Measurements from ENCODE around the gene MTNR1A.

MTNR1A gene

DNA sequence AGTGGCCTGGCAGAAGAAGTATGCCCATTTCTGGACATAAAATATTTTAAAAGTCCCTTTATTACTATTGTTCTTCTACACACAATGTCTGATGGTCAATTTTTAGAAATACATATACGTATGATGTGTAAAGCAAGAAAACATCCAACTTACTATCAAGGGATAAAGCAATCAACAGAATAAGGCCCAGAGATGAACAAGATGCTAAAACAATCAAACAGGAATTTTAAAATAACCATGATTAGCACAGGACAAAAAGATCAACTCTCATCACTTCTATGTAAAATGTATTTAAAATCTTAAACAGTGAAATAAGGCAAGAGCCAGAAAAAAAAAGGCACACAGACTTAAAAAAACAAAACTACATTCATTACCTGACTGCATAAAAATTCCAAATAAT lies 60.9 kb downstream of the MTNR1A start:
- Mint-ChIP-seq H3K27me3 (no peaks in the 10 kb centered on the region), H3K9me3 (peaks cover 27% of the 10 kb centered on the region), H3K4me3 (no peak overlapping the region), H3K27ac (no peak overlapping the region), H3K36me3 (no peaks in the 10 kb centered on the region), H3K4me1 (no peaks in the 10 kb centered on the region)
- DNase-seq = no peak
- CTCF ChIA-PET = no interaction called here

DNA sequence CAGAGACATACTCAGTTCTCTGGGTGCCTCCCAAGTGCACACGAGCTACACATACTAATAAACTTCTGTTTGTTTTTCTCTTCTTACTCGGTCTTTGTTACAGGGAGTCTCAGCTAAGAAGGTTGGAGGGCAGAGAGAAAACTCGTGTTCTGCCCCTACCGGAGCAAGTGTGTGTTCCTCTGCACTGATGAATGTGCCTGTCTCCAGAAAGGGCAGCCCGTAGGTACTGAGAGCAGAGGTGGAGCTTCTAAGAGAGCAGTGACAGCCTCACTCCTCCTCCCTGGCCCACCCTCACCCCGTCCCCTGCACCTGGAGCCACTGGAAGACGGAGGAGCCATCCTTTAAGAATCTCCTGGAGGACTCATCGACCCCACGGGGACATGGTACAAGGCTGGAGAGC lies 67.6 kb downstream of the MTNR1A start:
- no peaks in the 10 kb centered on the region for H3K27me3 Mint-ChIP-seq
- H3K27ac Mint-ChIP-seq = no peak overlapping the region
- H3K9me3 Mint-ChIP-seq = peaks cover 24% of the 10 kb centered on the region
- H3K4me1 Mint-ChIP-seq = no peaks in the 10 kb centered on the region
- H3K36me3 Mint-ChIP-seq = no peaks in the 10 kb centered on the region
- CTCF ChIA-PET = no interaction called here
- DNase-seq = no peak
- H3K4me3 Mint-ChIP-seq = no peak overlapping the region

DNA sequence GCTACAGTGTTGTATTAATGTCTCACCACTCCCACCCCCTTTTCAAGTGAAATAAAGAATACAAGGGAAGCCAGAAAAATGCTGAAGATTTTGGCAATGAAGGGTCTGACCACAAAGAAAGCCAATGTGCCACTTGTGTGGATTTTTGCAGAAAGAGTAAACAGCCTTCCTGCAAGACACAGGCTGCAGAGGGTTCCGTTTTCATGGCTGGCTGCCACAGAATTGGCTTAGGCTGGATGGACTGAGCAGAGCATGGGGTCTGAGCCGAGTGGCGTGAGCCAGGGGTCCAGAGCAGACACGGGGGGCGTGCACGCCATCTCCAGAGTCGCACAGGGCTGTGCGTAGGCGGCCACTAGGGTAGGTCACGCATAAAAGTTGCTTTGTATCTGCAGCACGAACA lies 69.2 kb downstream of the MTNR1A start:
- Mint-ChIP-seq H3K27ac (no peak overlapping the region), H3K27me3 (no peaks in the 10 kb centered on the region), H3K36me3 (no peaks in the 10 kb centered on the region), H3K9me3 (peaks cover 16% of the 10 kb centered on the region), H3K4me3 (no peak overlapping the region), H3K4me1 (no peaks in the 10 kb centered on the region)
- CTCF ChIA-PET = no interaction called here
- DNase-seq = no peak

DNA sequence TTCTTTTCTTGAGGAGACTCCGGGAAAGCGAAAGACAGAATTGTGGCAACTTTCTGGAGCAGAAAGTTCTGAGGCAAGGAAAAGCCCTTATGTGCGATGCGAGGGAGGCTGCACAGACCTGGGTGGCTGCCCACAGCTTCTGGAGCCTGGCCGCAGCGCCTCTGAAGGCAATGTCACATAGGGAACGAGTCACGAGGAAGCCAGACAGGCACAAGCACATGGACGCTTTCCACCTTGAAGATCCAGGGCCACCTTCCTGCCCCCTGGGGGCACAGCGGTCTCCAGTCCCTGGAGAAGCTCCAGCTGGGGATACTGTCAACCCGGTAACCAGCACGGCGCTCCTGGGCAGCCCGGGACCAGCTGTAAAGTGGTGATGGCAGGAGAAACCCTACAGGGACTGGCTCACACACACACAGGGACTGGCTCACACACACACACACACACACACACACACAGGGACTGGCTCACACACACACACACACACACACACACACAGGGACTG lies 69.8 kb downstream of the MTNR1A start:
- no peaks in the 10 kb centered on the region for H3K27me3 Mint-ChIP-seq
- no peak overlapping the region for H3K4me3 Mint-ChIP-seq
- no peaks in the 10 kb centered on the region for H3K36me3 Mint-ChIP-seq
- peaks cover 12% of the 10 kb centered on the region for H3K9me3 Mint-ChIP-seq
- no peak for DNase-seq
- CTCF ChIA-PET = no interaction called here
- no peak overlapping the region for H3K27ac Mint-ChIP-seq
- H3K4me1 Mint-ChIP-seq = no peaks in the 10 kb centered on the region

DNA sequence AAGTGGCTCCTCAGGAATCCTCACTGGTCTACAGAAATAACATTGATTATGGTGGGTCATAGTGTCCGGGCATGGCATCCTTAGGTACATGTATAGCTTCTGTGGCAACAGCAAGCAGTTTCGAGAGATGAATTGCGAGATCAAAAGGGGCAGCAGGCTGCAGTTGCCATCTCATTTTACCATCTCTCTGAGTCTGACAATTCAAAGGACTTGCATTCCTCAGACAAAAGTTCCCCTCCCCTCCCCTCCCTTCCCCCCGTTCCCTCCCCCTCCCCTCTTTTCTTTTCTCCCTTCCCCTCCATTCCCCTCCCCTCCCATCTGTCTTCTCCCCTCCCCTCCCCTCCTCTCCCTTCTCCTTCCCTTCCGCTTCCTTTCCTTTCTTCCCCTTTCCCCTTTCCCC lies 70.2 kb downstream of the MTNR1A start:
- Mint-ChIP-seq H3K4me1 (no peaks in the 10 kb centered on the region), H3K9me3 (peaks cover 7% of the 10 kb centered on the region), H3K27ac (no peak overlapping the region), H3K4me3 (no peak overlapping the region), H3K36me3 (no peaks in the 10 kb centered on the region), H3K27me3 (no peaks in the 10 kb centered on the region)
- DNase-seq = no peak
- CTCF ChIA-PET = no interaction called here

DNA sequence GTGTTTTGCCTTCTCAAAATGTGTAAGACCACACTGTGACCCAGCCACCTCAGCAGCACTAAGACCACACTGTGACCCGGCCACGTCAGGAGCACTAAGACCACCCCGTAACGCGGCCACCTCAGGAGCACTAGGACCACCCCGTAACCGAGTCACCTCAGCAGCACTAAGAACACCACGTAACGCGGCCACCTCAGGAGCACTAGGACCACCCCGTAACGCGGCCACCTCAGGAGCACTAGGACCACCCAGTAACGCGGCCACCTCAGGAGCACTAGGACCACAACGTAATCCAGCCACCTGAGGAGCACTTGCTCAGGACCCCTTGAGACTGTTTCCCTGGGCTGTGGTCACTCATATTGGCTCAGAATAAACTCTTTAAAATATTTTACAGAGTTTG lies 71.7 kb downstream of the MTNR1A start:
- no peak overlapping the region for H3K27ac Mint-ChIP-seq
- H3K4me1 Mint-ChIP-seq = no peaks in the 10 kb centered on the region
- H3K4me3 Mint-ChIP-seq = no peak overlapping the region
- H3K27me3 Mint-ChIP-seq = no peaks in the 10 kb centered on the region
- DNase-seq = no peak
- H3K9me3 Mint-ChIP-seq = peaks cover 4% of the 10 kb centered on the region
- CTCF ChIA-PET = no interaction called here
- H3K36me3 Mint-ChIP-seq = no peaks in the 10 kb centered on the region

Data from activated naive CD4-positive, alpha-beta T cell treated with anti-CD3 and anti-CD28 coated beads, Interleukin-2, amount 10 ng/mL, durations not matched to agents 7 days and 5 days (primary cell).